AG20443 (cell line): ENCODE data around the gene BRI3BP.
"Not testable (repeated sequence)": the region's sequence is repeated elsewhere in the genome, so short reads cannot be mapped to it uniquely, and the experiment has no call there.

ENCODE experiments used
- DNase-seq: peaks from one replicate; pipeline ENCODE4 v3.0.0; 2012; ENCODE audit warnings: low spot score, mixed read lengths

The BRI3BP gene

GRCh38 chr12:125065919-125066570 is 72.6 kb downstream of the BRI3BP start:
- no peak for DNase-seq

DNA sequence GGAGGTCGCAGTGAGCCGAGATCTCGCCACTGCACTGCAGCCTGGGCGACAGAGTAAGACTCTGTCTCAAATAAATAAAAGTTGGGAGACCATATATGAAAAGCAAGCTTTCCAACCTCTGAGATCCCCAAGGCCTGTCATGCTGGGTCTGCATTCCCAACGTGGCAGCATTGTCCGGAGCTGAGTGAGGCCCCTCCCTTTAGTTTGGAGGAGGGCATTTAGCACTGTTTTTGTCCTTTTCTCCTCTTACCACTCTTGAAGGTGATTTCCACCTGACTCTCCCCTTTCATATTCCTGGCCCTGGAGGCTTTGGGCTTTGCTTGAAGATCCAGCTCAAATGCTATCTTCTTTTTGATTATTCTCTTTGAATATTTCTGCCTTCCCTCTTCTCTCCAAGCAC is 74.9 kb downstream of the BRI3BP start:
- no peak for DNase-seq

DNA sequence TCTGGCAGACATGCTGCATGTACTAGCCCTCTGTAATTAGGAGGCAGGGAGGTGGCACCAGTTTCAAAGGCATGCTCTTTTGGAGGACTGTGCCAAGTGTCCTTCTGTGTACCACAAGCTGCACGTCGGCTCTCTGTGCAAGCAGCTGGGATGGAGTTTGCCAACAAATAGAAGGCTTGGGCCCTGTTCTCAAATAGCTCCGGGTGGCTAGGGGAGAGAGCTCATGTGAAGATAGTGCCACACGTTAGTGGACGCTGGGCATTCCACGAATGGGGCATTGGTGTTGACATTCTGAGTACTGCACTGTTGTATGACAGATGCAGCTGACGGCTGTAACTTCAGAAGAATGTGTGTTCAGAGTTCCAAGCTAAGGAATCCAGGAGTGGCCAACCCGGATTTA is 76.2 kb downstream of the BRI3BP start:
- no peak for DNase-seq

GRCh38 chr12:125070112-125070511 is 76.7 kb downstream of the BRI3BP start:
- DNase-seq, result no peak

DNA sequence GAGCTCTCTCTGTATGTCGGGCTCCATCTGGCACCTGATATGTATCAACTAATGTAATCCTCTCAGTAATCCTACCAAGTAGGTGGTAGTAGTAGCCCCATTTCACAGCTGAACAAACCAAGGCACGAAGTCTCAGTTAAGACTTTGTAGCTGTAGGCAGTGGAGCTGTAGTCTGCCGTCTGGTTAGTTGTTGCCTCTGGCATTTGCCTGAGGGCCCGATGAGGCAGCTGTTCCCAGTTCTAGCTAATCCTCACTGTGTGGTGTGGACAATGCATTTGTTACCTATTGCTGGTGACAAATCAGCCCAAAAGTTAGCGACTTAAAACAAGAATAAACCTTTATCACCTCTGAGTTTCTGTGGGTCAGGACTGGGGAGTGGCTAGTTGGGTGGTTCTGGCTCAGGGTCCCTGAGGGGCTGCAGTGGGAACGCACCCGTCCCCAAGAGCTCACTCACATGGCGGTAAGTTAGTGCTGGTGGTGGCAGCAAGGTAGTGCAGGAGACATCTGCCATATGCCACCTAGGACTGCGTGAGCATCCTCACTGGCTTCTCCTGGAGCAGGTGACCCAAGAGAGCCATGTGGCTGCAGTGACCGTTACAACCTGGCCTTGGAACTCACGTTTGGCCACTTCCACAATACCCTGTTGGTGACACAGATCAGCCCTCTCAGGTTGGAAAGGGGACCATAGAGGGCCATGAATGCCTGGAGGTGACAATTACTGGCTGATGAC is 77.4 kb downstream of the BRI3BP start:
- no peak for DNase-seq

GRCh38 chr12:125071456-125071855 is 78.0 kb downstream of the BRI3BP start:
- no peak for DNase-seq

- DNase-seq, result no peak
These were observed 79.1 kb downstream of the BRI3BP start for GRCh38 chr12:125072496-125072895.

DNA sequence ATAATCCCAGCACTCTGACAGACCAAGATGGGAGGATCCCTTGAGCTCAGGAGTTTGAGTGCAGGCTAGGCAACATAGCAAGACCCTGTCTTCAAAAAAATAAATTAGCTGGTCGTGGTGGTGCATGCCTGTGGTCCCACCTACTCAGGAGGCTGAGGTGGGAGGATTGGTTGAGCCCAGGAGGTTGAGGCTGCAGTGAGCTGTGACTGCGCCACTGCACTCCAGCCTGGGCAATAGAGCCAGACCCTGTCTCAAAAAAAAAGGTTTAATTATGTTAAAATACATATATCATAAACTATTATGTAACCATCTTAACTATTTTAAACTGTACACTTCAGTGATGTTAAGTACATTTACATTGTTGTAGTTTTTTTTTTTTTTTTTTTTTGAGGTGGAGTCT is 80.8 kb downstream of the BRI3BP start:
- not testable (repeated sequence) for DNase-seq

DNA sequence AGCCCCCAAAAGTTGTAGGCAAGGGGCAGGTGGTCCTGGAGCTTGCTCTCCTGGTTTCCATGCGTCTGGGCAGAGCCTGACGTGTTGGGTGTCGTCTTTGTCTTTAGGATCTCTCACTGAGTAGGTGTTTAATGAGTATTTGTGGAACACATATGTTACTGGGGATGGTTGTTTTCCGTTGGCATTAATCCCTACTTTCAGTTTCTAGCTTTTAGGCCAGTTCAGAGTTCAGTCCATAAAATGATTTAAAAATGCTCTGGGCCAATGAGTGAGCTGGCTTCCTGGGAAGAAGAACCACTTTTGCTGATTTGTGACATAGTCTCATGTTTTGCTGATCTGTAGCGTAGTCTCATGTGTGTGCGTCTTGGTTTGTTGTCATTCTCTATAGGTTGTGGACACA is 82.7 kb downstream of the BRI3BP start:
- no peak for DNase-seq

GRCh38 chr12:125079084-125079483 is 85.6 kb downstream of the BRI3BP start:
- DNase-seq, result no peak

- peak; percentile 68 for DNase-seq
These were observed 86.5 kb downstream of the BRI3BP start for GRCh38 chr12:125079648-125080645.
